ENCODE data around the gene ACOX3.

ACOX3 gene

GRCh38 chr4:8459867-8460445, 19.4 kb upstream of the ACOX3 start:
- no peak for TF ChIP-seq CTCF (IDR thresholded peaks at IDR 0.05; ENCODE audit: extremely low read depth, insufficient read depth, missing control alignments)
- in situ Hi-C loops (cut with MboI; ENCODE audit: low pct_unique_long_range_greater_than_20kb, low sequenced_read_pairs, unreplicated experiment) = loop anchor here (25.0 kb wide), 1 partner anchor 127 kb away; the partner anchor contains the start of genes CPZ and GPR78
- DNase-seq (ENCODE audit: low spot score) = no peak

GRCh38 chr4:8457646-8458252, 17.2 kb upstream of the ACOX3 start:
- no peak for DNase-seq (ENCODE audit: low spot score)
- TF ChIP-seq CTCF (IDR thresholded peaks at IDR 0.05; ENCODE audit: extremely low read depth, insufficient read depth, missing control alignments) = no peak
- in situ Hi-C loops (cut with MboI; ENCODE audit: low pct_unique_long_range_greater_than_20kb, low sequenced_read_pairs, unreplicated experiment) = loop anchor here (25.0 kb wide), 1 partner anchor 130 kb away; the partner anchor contains the start of genes CPZ and GPR78

GRCh38 chr4:8453957-8454356, 13.4 kb upstream of the ACOX3 start:
- TF ChIP-seq CTCF (IDR thresholded peaks at IDR 0.05; ENCODE audit: extremely low read depth, insufficient read depth, missing control alignments) = no peak
- no peak for DNase-seq (ENCODE audit: low spot score)
- in situ Hi-C loops (cut with MboI; ENCODE audit: low pct_unique_long_range_greater_than_20kb, low sequenced_read_pairs, unreplicated experiment) = loop anchor here (25.0 kb wide), 1 partner anchor 133 kb away; the partner anchor contains the start of genes CPZ and GPR78

GRCh38 chr4:8451440-8452182, 11.1 kb upstream of the ACOX3 start:
- no peak for DNase-seq (ENCODE audit: low spot score)
- no peak for TF ChIP-seq CTCF (IDR thresholded peaks at IDR 0.05; ENCODE audit: extremely low read depth, insufficient read depth, missing control alignments)
- in situ Hi-C loops (cut with MboI; ENCODE audit: low pct_unique_long_range_greater_than_20kb, low sequenced_read_pairs, unreplicated experiment) = loop anchor here (25.0 kb wide), 1 partner anchor 136 kb away; the partner anchor contains the start of genes CPZ and GPR78

GRCh38 chr4:8446122-8446521, 5.6 kb upstream of the ACOX3 start:
- DNase-seq (ENCODE audit: low spot score) = no peak
- in situ Hi-C loops (cut with MboI; ENCODE audit: low pct_unique_long_range_greater_than_20kb, low sequenced_read_pairs, unreplicated experiment) = no loop called here
- TF ChIP-seq CTCF (IDR thresholded peaks at IDR 0.05; ENCODE audit: extremely low read depth, insufficient read depth, missing control alignments) = no peak

- TF ChIP-seq CTCF (IDR thresholded peaks at IDR 0.05; ENCODE audit: extremely low read depth, insufficient read depth, missing control alignments) = no peak
- in situ Hi-C loops (cut with MboI; ENCODE audit: low pct_unique_long_range_greater_than_20kb, low sequenced_read_pairs, unreplicated experiment) = no loop called here
- DNase-seq (ENCODE audit: low spot score) = no peak
Observed at GRCh38 chr4:8443801-8444200, 3.3 kb upstream of the ACOX3 start.

Measured in GM13977 (cell line).